HG03025 (cell line): ENCODE results near the gene EIF4E3.

Experiments
- ATAC-seq: cut with Tn5 transposase; IDR thresholded peaks from one replicate; pipeline ENCODE4 v1.9.1; 2021; ENCODE audit warnings: mild to moderate bottlenecking, moderate library complexity; ENCODE audit not compliant: unreplicated experiment, low FRiP score

Gene EIF4E3

DNA sequence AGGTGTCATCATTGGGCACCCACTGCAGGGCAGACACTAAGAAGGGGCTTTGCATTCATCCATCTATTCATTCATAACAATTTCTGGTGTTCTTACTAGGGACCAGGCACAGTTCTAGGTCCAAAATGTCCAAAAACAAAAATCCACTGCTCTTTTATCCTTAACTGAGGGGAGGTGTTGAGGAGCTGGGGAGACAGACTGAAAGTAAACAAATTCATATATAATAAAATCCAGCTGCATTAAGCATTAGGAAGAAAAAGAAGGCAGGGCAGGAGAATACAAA, 1.1 kb downstream of the EIF4E3 start:
- no peak for ATAC-seq

DNA sequence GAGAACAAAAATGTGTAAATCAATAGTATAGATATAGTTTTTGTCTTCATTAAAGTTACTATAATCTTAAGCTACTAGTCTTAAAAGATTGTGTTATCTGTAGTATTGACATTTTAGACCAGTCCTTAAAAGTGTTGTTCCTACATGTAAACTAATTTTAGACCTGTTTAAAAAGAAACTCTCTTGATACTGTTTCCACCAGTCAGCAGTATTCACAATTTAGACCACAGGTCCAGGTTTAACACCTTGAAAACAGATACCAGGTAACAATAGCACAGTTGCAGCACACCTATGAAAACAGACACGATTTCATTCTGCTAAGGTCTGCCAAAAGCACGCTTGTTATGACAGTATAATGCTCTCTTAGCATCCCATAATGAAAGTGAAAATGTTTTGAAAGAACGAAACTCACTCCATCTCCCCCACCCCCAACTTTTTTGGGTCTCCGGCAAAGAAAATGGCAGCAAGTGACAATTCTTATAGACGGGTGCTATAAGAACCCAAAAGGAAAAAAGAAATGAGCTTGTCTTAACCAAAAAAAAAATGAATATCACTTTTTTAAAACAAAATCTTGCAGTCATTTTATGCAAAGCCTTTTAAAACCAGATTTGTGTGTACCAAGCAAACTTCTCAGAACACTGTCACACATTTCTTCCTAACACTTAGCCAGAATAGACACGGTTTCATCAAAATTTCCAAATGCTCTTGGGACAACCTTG, 1.6 kb downstream of the EIF4E3 start:
- no peak for ATAC-seq

DNA sequence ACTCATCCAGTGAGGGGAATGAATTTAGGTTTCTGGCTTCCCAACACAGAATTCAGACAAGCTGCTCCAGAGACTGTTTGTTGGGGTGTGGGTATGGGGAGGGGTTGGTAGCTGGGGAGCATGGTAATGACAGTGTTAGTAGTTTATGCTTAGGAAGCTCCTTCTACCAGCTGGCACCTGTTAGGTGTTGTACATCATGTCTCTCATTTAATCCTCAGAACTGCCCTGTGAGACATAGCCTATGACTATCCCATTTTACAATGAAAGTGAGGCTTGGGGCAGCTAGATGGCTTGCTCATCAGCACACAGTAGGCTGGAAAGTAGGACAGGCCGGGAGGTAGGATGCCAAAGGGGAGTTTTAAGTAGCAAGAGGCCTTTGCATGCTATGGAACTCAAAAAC, 2.5 kb downstream of the EIF4E3 start:
- no peak for ATAC-seq

DNA sequence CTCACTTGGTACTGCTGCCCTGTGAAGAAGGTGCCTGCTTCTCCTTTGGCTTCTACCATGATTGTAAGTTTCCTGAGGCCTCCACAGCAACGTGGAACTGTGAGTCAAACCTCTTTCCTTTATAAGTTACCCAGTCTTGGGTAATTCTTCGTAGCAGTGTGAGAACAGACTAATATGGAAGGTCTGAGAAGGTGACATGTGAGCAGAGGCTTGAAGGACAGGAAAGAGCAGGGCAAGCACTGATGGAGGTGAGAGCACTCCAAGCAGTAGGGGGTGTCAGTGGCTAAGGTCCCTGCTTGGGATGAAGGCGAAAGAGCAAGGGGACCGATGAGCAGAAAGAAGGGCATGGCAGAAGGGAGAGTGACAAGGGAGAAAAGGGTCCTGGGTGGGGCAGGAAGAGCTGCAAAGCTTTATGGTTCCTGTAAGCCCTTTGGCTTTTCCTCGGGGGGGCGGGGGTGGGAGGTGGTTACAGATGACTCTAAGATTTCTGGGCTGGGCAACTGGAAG, 3.5 kb downstream of the EIF4E3 start:
- no peak for ATAC-seq

DNA sequence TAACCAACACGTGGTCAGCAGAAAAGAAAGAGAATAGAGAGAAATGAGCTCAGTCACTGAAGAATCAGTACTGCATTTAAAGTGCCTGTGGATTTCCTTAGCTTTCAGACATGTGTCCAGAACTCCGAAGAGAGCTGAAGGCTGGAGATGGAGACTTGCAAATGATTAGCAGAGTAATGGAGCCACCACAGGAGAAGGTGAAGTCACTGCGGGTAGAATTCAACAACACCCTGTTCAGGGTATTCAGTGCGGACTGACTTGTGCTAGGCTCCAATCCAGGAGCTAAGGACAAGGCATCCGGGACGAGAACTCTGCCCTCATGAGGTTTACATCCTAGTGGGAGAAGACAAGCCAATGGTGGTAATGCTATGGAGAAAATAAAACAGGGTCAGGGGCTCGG, 4.2 kb downstream of the EIF4E3 start:
- no peak for ATAC-seq

DNA sequence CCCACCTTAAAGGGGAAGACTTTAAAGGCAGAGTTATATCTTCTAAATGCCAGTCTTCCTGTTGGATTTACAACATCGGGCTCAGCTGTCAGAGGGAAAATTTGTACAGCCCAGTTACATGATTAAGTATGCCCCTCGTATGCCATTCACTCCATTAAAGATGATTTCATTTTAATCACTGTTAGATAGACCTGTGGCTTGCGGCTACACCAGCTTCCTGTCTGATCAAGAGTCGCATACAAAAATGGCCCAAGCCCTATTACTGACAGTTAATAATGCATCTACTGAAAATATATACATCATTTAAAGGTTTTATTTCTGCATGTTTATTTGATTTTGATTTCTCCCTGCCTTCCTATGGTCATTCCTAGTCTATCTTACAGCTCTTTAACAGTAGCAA, 7.1 kb downstream of the EIF4E3 start:
- no peak for ATAC-seq

DNA sequence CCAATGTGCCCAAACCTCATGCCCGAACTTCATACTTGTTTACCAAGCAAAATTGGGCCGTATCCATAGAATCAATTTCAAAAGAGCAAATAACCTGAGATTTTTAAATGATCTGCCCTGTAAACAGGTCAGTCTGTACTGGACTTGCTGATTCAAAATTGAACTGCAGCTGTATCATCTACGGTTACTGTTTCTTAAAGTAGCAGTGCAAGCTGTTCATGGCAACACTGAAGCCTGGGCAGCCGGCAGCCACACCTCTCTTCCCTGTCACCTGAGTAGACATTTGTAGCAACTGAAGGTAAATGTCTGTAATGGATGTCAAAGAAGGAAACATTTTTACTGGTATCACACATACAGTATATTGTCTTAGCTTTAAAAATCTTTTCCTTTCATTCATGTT, 10.6 kb downstream of the EIF4E3 start:
- ATAC-seq, result no peak

DNA sequence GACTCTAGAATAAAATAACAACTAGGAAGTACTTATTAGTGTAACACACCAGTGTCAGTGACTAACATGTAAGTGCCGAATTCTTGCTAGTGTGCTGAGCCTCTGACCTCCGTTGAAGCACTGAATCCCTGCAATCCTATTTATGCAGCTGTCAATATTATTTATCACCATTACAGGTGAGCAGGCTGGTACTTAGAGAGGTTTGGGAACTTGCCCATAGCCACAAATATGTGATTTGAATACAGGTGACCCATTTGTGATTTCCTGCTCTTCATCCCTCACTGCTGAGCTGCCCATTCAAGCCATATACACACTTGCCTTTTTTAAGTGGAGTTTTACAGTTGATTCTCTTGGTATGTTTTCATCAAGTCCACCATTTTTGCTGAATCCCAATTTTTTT, 12.2 kb downstream of the EIF4E3 start:
- no peak for ATAC-seq

DNA sequence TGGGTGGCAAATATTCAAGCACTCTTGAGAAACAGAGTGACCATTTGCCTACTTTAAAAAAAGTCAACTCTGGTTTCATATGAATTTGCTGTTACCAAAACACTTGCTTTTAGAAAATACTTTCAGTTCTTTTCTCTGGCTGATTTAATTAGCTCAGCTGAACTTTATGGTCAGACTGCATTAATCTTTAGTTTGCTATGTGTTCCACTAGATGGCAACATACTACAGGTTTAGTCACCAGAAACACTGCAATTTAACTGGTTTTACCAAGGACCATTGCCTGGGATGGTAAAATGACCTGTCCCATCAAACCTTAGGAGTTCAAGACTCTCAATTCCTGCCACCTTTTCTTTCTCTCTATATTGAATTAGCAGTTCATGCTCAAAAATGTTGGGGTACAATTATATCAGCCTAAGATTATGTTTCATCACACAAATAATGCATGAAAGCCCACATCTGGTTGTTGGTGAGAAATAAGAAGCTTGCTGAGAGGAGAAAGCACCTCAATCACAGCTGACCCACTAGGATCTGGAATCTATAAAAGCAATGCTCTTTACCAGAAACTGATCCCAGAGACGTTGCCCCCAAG, 14.2 kb downstream of the EIF4E3 start:
- no peak for ATAC-seq

DNA sequence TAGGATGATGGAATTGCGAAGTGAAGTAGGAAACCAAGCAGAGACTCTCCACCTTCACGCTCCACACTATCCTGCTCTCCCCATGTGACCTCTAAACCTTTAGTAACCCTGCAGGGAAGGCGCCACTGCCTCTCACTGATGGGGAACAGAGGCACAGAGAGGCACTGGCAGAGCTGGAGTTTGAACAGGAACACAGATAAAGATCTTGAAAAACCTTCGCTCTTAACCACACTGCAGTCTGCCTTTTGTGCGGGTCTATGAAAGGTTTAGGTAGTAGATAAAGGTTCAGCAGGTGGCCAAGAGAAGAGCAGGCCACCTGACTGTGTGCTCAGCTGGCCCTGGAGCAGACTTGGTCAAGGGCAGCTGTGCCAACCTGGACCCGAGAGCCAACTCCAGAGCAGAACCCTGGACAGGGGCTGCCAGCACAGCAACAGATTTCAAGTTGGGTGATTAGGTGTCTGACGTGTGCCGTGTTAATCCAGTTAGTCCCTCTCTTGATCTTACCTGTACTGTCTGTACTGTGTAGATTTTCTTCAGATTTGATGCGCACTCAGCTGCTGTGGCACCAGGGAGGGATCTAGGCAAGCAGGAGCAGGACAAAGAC, 15.2 kb downstream of the EIF4E3 start:
- no peak for ATAC-seq

DNA sequence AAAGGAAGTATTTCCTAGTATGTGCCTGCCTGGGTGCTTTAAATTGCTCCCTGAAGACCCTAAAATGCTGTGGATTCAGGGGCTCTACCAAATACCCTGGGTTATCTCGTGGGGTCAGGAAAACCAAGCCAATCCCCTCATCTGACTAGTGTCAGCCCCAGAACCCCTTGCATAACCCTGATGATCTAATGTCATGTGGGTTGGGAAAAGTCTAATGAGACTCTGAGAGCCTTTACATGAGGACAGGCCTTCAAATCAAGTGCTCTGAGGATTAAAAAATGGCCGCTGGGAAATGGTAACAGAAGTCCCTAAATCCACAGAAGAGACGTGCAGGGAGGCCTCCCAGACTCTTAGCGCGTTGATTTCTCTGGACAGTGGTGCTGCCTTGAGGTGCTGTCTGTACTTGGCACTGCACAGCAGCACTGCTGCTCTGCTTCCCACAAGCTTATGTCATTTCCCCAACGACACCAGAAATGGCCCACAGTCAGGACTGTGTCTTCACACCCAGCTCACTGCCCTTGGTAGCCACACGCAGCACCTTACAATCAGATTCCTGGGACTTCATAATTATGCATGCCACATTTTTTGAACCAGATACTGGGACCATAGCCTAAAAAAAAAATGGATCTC, 16.6 kb downstream of the EIF4E3 start:
- ATAC-seq, result no peak

DNA sequence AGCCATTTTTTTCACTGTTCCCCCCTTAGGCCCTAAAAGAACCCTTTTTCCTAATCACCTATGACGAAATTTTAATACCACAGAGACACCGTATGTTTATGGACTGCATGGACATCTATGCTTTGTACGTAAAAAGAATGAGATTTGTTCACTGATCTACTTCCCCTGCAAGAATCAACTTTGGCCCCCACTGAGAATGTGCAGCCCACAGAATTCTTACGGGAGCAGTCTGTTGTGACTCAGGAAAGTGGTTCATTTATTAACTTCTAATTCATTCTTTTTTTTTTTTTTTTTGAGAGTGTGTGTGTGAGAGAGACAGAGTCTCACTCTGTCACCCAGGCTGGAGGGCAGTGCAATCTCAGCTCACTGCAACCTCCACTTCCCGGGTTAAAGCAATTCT, 17.6 kb downstream of the EIF4E3 start:
- no peak for ATAC-seq

DNA sequence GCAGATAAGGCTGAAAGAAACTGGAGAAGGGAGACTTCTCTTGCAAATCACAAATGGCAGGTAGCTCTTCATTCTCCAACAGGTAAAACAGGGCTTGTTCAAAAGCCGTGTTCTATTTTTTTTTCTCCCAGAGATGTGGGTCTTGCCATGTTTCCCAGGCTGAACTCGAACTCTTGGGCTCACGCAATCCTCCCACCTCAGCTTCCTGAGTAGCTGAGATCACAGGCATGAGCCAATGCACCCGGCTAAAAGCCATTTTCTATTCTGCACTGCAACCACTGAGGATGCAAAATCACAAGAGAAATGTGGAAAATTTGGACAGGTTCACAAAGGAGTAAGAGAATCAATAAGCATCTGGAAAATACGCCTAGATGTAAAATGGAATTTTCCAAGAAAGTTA, 19.5 kb downstream of the EIF4E3 start:
- ATAC-seq, result no peak

DNA sequence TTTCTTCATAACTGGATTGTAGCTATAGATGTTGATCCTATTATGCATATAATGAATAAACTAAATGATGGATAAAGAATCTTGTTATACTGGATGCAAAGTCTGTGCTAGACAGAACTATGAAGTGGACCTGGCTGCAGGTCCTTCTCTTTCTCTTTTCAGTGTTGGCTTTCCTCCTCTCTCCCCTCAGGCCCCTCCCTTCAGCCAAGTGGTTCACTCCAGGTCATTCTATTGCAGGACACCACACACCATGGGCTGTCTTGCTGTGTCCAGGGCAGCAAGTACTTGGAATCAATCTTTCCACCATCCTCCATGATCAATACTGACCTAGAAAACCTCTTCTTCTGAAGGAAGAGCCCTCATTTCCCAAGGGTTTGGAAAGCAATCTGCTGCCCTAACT, 20.3 kb downstream of the EIF4E3 start:
- ATAC-seq, result no peak

DNA sequence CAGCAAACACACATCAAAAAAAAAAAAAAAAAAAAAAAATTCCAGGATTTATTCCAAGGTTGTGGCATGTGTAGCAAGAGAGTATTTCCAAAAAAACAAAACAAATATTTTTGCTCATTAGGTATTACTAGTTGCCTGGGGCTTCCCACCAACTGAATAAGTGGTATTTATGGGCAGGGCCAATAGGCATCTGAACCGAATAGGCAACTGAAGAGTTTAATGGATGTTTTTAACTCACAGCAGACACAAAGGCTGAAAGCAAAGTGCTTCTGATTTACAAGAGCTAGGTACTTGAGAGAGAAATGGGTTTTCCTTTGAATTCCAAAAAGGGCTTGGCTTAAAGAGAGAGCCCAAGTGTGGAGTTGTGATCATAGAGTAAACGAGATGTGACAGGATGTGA, 21.4 kb downstream of the EIF4E3 start:
- ATAC-seq, result no peak

DNA sequence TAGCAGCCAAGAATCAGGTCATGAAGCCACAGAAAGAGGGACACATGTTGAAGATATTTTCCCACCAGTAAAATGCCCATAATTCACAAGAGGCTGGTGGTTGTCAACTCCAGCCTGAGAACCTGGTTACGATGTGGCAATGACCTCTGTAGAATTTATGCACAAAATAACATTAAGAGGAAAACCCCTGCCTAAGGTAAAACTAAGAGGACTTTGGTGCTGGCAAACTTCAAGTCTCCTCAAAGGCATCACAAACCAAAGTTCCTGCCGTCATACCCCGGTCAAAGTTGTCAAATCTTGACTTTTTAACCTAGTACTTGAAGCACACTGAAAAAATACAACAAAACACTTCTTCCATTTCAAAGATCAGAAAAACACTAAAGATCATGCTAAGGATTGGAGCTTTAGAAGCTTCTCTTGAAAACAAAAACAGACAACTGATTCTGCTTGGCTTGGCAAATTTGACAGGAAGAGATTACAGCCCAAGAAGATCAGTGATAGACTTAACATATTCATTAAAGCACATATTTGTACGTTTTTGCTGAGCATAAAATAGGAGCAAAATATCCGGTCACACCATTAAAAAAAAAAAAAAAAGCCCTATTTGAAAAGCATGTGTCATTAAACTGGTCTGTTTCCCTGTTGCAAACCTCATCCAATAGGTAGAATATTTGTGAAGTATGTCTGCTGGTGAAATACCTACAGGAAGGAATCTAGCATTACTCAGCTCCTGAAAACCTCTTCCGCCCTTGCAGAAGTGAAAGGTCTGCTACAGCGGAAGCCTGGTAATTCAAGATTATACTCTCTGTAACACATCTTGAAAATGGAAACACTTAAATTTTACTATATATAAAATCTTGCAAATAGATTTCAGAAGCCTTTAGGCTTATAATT, 22.8 kb downstream of the EIF4E3 start:
- ATAC-seq, result no peak

DNA sequence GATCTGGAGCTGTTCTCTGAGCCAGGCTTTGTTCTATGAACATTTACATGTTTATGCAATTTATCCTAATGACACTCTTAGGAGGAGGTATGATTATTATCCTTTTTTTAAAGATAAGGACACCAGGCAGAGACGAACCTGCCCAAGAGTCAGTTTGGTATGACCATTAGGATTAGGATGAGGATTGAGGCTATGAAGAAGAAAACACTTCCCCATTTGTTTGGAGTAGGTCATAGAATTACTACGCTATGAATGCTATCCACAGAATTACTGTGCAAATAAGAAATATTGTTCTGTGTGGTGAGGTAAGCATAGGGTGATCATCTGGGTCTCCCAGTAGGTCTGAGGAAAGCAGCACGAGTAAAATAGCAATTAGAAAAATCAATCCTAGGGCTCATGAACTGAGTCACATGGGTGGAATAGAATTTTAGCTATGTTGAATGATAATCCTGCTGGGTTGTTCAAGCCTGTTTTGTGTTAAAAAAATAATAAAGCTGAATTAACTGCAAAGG, 23.9 kb downstream of the EIF4E3 start:
- no peak for ATAC-seq

DNA sequence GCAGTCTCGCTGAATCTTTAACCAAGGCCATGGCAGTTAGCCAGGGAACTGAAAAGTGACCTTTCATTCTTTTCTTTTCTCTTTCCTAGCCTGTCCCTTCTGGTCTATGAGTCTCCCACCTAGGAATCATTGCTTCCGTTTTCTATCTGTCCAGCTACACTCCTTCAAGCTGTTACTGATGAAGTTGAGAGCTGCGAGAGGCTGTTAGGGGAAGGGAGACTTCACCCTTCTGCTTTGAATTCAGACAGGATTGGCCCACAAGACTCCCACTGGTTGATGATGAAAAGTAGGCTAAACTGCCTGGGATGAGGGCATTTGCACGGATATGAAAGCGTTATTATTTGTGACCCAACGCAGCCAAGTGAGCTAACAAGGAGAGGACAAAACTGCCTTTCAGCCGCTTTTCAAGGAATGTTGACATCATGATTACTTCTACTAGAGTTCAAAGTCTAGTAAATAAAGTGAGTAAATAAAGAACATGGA, 30.2 kb downstream of the EIF4E3 start:
- ATAC-seq, result no peak

DNA sequence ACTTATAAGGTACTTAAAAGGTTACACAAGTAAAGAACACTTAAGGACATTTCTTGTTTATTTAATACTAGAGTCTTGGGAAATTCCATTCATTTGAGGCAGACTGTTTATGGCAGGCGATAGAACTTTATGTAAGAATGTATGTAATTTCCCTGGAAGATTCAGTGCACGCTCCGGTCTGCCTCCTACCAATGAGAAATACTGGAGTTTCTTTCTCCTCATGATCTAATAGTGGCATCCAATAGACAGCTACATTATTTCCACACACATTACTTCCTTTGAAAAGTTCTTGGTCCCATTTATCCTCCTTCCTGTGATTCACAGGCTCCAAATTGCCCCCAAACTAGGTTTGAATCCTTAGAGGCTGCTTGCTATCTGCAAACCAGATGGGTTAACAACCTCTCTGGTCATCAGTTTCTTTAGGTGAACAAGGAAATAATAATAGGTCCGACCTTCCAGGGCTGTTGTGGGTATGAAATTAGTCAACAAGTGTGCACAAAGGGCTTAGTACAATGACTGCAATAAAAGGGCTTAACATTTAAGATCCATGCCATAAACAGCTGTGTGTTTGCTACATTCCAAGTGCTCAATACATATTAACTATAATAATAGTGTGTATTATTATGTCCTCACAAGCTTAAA, 30.7 kb downstream of the EIF4E3 start:
- no peak for ATAC-seq

DNA sequence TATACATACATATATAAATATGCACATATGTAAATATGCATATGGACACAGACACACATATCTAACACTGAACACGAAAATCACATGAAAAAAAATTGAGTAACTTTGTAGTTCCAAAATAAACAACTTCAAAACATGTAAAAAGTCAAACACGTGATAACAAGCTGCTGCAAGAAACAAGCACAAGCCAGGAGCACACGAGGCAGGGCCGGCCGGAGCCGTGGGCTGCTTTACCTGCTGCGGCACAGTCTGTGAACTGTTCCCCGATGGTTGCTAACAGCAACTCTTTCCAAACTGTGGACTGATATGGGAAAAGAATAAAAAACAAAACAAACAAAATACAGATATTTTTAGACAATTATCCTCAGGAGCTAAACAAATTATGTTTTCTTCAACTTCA, 31.6 kb downstream of the EIF4E3 start:
- ATAC-seq, result no peak
